Measurements from ENCODE around the gene MYO1F. TPM values are rescaled to one million over a fixed set of nuclear protein-coding genes. Genes with fewer than 3 reads are reported as not detected.

Gene MYO1F
- total RNA-seq, 2 experiments from 2014 or later = 66.7 to 67.4 TPM

DNA sequence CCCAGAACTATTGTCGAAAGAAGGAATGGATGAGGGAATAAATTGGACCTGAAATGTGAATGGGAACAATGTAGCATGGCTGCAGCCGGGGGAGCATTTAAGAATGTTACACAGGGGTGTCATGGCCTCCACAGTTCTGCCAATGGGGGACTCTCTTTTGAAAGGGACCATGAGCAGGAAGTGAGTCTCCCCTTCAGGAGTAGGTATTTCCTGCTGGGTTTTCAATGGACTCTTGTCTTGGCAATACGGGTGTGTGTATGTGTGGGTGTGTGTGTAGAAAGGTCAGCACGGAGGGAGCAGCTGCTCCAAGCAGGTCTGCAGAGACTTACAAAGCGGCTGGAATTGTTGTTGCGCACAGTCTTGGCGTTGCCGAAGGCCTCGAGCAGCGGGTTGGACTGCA, 24.4 kb downstream of the MYO1F start:
- no peak overlapping the region for H3K27ac Mint-ChIP-seq

GRCh38 chr19:8550070-8550469, 27.2 kb downstream of the MYO1F start:
- no peaks in the 10 kb centered on the region for H3K4me1 Mint-ChIP-seq (ENCODE audit: low read depth)
- Histone ChIP-seq H3K36me3 (ENCODE audit: insufficient read depth, low read length) (peaks cover 62% of the 10 kb centered on the region), H3K27me3 (ENCODE audit: control insufficient read depth in 1 of 2, insufficient read depth in 2 of 2, low read length in 2 of 2) (no peaks in the 10 kb centered on the region), H3K9me3 (ENCODE audit: control insufficient read depth in 1 of 2, insufficient read depth in 1 of 2, low read length in 2 of 2) (no peaks in the 10 kb centered on the region), H3K27ac (ENCODE audit: low read depth in 1 of 2, low read length in 2 of 2) (no peak overlapping the region), H3K4me3 (ENCODE audit: low read length) (no peak overlapping the region), H3K4me1 (ENCODE audit: insufficient read depth, low read length) (no peaks in the 10 kb centered on the region)
- H3K9me3 Mint-ChIP-seq = no peaks in the 10 kb centered on the region
- intact Hi-C loops (cut with DNase I, micrococcal nuclease) = no loop called here
- no peak for ATAC-seq (ENCODE audit: poor library complexity)
- no peak for DNase-seq
- no peak overlapping the region for H3K27ac Mint-ChIP-seq
- no peak for TF ChIP-seq CTCF (IDR thresholded peaks at IDR 0.05)
- no peak overlapping the region for H3K4me3 Mint-ChIP-seq
- CTCF ChIA-PET = interaction anchor here (1.2 kb wide), 1 partner anchor 30 kb away, joined by 3 read pairs; no protein-coding TSS in a partner anchor
- peaks cover 26% of the 10 kb centered on the region for H3K36me3 Mint-ChIP-seq (ENCODE audit: low read depth)
- no peaks in the 10 kb centered on the region for H3K27me3 Mint-ChIP-seq
- POLR2A ChIA-PET = no interaction called here

More for the DNA sequence above, 24.4 kb downstream of the MYO1F start:
- Mint-ChIP-seq H3K27me3 (no peaks in the 10 kb centered on the region), H3K4me1 (ENCODE audit: low read depth) (peaks cover 3% of the 10 kb centered on the region), H3K4me3 (no peak overlapping the region), H3K36me3 (ENCODE audit: low read depth) (peaks cover 23% of the 10 kb centered on the region), H3K9me3 (no peaks in the 10 kb centered on the region)
- no peaks in the 10 kb centered on the region for H3K27me3 ChIP-seq (ENCODE audit: control insufficient read depth in 1 of 2, insufficient read depth in 2 of 2, low read length in 2 of 2)
- POLR2A ChIA-PET = no interaction called here
- H3K36me3 ChIP-seq (ENCODE audit: insufficient read depth, low read length) = peaks cover 62% of the 10 kb centered on the region
- TF ChIP-seq CTCF (IDR thresholded peaks at IDR 0.05) = no peak
- CTCF ChIA-PET = interaction anchor here (1.4 to 1.5 kb wide), 2 partner anchors 26 to 28 kb away, joined by 3 read pairs; no protein-coding TSS in a partner anchor
- H3K27ac ChIP-seq (ENCODE audit: low read depth in 1 of 2, low read length in 2 of 2) = no peak overlapping the region
- no peak overlapping the region for H3K4me3 ChIP-seq (ENCODE audit: low read length)
- DNase-seq = no peak
- H3K9me3 ChIP-seq (ENCODE audit: control insufficient read depth in 1 of 2, insufficient read depth in 1 of 2, low read length in 2 of 2) = no peaks in the 10 kb centered on the region
- ATAC-seq (ENCODE audit: poor library complexity) = no peak
- intact Hi-C loops (cut with DNase I, micrococcal nuclease) = no loop called here
- H3K4me1 ChIP-seq (ENCODE audit: insufficient read depth, low read length) = peaks cover 10% of the 10 kb centered on the region

GRCh38 chr19:8545743-8546142, 31.5 kb downstream of the MYO1F start:
- H3K4me1 ChIP-seq (ENCODE audit: insufficient read depth, low read length) = no peaks in the 10 kb centered on the region
- H3K4me3 Mint-ChIP-seq = no peak overlapping the region
- H3K4me3 ChIP-seq (ENCODE audit: low read length) = no peak overlapping the region
- peaks cover 7% of the 10 kb centered on the region for H3K36me3 Mint-ChIP-seq (ENCODE audit: low read depth)
- H3K27ac ChIP-seq (ENCODE audit: low read depth in 1 of 2, low read length in 2 of 2) = no peak overlapping the region
- DNase-seq (no peak), ATAC-seq (ENCODE audit: poor library complexity) (no peak)
- no peaks in the 10 kb centered on the region for H3K27me3 ChIP-seq (ENCODE audit: control insufficient read depth in 1 of 2, insufficient read depth in 2 of 2, low read length in 2 of 2)
- CTCF ChIA-PET = interaction anchor here (2.2 kb wide), 1 partner anchor 35 kb away, joined by 7 read pairs; no protein-coding TSS in a partner anchor
- POLR2A ChIA-PET = no interaction called here
- H3K9me3 Mint-ChIP-seq = no peaks in the 10 kb centered on the region
- H3K27ac Mint-ChIP-seq = no peak overlapping the region
- H3K4me1 Mint-ChIP-seq (ENCODE audit: low read depth) = no peaks in the 10 kb centered on the region
- H3K36me3 ChIP-seq (ENCODE audit: insufficient read depth, low read length) = peaks cover 47% of the 10 kb centered on the region
- intact Hi-C loops (cut with DNase I, micrococcal nuclease) = no loop called here
- H3K27me3 Mint-ChIP-seq = no peaks in the 10 kb centered on the region
- no peaks in the 10 kb centered on the region for H3K9me3 ChIP-seq (ENCODE audit: control insufficient read depth in 1 of 2, insufficient read depth in 1 of 2, low read length in 2 of 2)
- TF ChIP-seq CTCF (IDR thresholded peaks at IDR 0.05) = no peak
